NCI-H1092 treated with DMSO at 0.1 percent for 48 hours (cell line): ENCODE measurements around the gene ZNF521.

Experiments used
- DNase-seq: peaks from one replicate; lab custom pipeline; 2025; lab: John Stamatoyannopoulos, UW

ZNF521 gene

DNA sequence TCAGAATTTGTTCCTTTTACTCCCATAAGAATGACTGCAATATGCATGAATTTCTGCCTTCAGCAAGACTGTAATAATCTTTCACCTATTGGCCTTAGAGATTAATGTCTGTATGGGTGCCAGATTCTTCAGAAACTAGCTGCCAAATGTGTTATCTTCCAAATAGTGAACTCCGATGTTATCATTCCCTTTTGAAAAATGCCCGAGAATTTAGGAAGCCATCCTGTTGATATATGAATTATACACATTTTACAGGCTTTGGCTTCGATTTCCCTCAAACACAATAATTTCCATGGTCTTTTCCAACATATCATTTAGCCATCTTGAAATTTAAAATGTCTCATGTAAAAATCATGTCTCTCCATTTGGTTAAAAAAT lies 101.5 kb downstream of the ZNF521 start:
- no peak for DNase-seq

DNA sequence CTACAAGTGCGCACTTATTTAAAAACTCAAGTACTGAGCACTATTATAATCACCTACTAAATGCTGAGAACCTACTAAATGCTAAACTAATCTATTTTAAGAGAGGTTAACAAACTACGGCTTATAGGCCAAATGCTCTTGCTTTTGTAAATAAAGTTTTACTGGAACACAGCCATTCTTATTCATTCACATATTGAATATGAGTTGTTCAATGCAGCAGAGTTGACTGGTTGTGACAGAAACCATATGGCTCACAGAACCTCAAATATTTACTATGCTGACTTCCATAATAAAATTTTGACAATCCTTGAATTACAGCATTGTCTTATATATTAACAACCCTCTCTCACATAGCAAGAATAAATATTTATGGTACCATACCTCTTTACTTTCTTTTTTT lies 103.2 kb downstream of the ZNF521 start:
- no peak for DNase-seq

DNA sequence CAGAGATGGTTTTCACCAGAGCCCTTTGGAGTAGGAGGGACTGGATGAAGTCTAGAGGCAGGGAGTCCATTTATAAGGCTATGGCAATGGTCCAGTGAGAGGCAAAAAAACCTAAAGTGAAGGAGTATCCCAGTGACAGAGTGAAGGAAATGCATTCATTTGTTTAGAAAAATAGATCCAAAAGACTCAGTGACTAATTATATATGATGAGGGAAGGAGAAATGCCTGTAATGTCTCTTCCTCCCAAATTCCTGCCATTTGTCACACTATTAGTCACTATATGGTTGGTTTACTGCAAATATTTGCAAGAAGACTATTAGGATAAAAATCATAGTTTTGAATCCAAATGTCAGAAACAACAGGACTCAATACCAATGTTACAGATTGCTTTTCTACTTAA lies 104.2 kb downstream of the ZNF521 start:
- no peak for DNase-seq

DNA sequence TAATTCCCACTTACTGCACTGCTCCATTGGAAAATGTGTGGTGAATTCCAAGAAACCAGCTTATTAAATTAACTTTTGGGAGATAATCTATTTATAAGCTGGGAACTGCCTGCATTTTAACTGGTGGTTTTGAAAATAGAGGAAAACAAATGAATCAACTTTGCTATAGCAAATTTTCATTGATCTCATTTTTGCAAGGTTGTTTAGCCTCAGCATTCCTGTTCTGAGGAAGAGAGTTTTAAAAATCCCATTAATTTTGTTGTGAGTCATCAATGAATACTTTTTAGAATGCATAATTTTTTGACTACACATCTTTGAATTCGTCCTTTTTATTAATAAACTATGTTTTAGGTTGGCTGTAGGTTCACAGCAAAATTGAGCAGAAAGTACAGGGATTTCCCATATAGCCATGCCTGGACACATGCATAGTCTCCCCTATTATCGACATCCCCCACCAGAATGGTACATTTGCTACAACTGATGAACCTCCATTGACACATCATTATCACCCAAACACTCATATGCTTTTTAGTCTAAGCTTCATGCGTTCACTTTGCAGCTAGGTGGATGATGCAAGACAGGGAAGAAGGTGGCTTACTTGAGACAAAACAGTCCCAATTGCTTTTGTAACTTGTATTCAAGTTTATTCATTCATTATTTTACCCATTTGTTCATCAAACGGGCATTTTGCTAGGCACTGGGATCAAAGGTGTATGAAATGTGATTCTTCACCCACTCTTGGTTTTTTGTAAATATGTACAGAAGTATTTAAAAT lies 106.9 kb downstream of the ZNF521 start:
- no peak for DNase-seq

DNA sequence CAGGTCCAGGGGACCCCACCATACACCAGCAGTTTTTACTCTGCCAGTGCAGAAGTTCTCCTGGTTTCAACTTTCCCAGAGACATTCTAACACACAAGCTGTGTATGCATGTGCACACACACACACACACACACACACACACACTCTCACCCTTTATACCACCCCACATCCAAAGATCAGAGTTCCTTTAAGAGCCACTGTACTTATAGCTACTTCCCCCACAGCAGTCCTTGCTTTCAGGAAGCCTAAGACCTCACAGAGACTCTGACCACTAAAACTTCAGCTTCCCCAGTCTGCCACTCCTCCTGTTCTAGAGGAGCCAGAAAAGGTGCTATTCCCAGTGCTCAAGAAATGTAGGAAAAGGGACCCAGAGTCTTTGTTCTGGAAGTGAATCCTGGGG lies 107.8 kb downstream of the ZNF521 start:
- DNase-seq: no peak

DNA sequence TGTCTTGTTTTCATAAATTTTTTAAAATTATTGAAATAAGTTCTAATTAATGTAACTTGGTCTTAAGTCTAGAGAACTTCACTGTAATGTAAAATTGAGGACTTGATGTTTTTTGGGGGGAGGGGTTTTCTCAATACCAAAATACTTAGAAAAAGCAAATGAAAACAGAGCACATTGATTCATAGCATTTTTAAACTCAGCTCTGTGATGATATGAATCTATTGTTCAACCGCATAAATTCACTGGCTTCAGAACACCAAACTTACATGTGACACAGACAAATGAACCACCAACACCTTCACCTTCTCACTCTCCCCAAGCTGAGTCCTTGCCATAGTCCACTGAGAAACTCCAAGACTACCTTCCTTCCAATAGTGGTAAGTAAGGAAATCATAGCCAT lies 108.2 kb downstream of the ZNF521 start:
- DNase-seq: no peak

DNA sequence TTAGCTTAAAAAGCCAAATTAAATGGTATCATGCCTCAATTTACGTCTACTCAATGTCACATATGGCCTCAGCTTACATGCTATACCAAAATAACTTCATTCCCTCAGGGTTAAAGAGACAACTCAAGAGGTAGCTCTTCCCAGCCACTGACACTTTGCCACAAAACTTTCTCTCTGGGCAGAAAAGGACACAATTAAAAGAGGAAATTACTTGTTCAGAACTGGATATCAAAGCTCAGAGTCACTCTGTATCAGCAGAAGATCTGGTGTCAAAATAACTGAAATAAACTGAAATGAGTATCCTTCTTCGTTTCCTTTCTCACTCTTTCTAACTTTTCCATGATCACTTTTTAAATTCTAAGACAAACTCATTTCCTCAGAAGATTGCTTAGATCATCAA lies 108.7 kb downstream of the ZNF521 start:
- no peak for DNase-seq

DNA sequence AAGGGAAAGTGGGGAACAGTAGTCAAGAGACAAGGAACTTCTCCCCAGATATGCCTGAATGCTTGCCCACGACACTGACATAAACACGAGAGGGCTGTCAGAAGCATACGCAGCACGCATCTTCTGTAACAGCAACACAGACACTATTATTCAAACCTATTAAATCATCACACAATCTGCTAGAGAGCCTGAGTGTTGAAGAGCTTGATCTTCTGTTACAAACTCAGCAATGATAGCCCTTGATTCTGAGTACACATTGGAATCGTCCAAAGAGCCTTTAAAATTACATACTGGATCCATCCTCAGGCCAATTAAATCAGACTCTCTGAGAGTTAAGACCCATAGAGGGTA lies 111.6 kb downstream of the ZNF521 start:
- no peak for DNase-seq

DNA sequence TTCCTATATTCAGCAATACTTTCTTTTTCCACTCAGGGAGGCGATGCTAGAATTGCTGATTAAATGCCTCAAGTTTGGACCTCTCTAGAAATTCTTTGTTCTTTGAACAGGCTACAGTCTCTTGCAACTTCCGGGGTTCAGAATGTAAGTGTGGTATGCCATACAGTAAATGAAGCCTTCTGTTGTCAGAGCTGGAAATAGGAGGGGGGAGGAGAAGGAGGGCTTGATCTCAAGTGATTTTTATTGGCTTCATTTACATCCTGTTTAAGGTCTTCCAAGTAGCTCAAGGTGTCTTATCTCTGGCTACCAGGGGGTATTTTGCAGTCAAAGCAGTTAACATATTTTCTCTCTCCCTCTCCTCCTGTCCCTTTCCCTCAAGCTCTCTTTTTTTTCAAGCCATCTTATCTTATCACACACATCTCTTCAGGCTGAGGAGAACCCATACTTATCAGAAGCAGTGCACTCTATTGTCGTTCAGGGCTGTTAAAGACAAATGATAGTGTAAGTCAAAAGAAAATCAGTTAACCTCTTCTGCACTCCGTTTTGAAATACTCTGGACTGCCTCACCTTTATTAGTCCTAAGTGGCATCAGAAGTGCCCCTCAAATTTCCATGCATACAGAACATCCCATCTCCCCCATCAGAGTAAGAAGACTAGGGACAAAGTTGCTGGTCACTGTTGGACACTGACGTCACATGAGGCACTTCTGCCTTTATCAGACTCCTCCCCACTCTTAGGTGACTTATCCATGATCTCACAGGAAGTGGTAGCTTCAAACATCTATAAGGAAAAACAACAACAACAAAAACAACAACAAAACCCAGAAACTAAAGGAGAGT lies 112.2 kb downstream of the ZNF521 start:
- DNase-seq: no peak

DNA sequence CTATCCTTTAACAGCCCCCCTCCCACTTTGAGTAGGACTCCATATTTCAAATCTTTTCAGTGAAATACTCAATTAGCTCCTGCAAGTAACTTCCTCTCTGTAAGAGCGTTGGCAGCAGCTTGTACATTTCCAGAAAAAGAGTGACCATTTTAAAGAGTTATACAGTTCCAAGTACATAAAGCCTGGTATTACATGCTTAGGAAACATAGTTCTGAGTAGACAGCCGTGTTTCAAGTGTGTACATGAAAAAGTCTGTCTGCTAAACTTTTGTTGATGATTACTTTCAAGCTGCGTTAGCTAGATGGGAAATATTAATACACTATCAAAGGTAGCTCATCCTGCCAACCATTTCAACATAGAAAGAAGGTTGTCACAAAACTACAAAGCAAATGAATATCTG lies 112.8 kb downstream of the ZNF521 start:
- DNase-seq: no peak

DNA sequence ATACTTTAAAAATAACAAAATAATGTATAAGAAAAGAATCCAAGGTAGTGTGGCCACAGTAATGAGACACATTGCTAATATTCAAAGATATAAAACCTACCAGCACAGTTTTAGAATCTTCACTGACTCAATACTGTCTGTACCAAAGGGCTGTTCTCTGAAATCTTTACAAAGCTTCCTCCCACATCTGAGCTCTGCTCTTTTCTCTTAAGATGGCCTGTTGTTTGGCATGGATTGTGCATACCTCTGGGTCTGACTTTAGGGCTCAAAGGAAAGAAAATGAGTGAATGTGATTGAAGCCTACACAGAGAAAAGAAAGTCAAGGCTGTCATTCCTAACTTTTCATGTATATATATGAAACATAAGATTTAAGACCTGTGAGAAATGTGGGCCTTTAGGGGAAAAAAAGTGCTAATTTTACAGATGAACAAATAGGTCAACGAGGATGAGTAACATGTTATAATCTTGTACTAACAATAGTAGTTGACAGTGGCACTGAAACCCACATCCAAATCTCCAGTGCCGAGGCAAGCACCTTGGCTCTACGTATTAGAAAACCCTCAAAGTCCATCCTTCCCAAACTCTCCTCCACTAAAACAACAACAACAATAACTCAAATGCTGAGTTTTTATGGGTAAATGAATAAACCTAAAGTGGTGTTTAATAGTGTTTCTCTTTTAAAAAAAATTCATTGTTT lies 114.2 kb downstream of the ZNF521 start:
- DNase-seq: no peak

DNA sequence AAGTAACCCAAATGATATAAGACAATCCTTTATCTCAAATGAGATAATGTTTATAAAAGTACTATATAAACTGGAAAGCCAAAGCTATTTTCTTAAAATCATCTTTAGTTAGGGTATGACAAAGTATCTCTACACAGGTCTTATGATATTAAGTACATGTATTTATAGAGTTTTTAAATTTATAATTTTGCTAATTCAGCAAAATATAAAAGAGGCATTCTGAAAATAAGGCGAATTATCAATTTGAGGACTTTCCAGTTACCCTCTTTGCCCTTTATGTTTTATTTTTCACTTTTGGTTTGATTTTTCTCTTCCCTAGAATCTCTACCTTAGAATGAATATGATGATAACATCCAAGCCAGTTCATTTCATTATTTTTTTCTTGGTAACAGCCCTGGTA lies 115.2 kb downstream of the ZNF521 start:
- DNase-seq: no peak

DNA sequence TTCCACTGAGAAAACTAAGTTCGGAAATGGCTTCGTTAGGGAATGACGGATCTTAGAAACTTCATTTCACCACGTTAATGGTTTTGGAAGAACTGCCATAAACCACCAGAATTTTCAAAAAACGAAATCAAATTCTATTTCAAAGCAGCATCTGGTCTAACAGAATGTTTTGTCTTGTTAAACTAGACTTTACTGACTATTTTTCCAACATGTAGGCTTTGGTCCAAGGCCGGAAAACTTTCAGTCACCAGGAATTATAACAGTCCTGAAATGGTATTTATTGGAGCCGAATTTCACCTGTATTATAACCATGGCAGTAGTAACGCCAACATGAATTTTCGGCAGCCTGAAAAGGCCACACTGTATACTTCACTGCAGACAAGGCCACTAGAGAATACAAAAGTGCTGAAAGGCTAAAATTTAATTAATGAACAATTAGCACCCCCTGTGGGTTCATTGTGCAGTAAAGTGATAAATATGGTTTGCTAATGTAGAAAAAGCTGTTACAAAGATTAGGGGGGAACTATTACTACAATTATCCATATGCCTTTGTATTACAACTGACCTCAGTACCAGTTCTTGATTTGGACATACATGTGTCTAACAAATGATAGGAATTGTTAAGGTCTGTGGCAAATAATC lies 116.4 kb downstream of the ZNF521 start:
- no peak for DNase-seq

DNA sequence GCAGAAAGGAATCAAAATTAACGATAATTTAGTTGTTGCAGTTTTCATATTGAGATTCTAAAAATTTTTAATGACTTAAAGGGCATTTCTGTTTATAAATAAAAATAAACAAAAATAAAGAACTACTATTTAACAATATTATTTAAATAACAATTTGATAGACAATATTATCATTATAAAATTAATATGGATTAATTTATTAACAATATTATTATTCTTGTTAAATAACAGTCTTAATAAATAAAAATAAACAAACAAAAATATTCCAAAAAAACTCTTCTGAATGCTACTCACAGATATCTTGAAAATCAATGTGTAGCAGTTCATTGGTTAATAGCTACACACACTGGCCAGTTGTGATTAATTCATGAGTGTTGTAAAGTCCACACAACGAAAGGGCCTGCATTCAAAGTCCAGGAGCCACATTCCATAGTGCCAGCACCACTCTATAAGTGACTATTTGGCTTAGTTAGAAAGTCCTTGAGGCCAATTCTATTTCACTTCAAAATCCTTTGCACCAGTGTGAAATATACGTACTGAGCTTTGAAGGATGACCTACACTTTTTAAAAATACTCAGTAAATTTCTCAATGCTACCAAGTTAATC lies 117.1 kb downstream of the ZNF521 start:
- no peak for DNase-seq

DNA sequence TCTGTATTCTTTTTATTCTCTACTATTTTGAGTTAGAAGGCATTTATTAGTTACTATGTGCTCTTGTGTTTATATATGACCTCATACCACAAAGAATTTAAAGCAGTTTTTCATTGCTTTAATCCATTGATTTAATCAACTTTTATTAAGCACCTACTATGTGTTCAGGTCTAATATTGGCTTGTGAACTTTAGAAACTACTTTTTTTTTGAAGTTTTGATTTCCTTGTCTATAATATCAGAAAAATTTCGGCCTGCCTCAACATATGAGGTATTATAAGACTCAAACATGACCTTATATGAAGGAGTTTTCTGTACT lies 117.7 kb downstream of the ZNF521 start:
- DNase-seq: no peak

DNA sequence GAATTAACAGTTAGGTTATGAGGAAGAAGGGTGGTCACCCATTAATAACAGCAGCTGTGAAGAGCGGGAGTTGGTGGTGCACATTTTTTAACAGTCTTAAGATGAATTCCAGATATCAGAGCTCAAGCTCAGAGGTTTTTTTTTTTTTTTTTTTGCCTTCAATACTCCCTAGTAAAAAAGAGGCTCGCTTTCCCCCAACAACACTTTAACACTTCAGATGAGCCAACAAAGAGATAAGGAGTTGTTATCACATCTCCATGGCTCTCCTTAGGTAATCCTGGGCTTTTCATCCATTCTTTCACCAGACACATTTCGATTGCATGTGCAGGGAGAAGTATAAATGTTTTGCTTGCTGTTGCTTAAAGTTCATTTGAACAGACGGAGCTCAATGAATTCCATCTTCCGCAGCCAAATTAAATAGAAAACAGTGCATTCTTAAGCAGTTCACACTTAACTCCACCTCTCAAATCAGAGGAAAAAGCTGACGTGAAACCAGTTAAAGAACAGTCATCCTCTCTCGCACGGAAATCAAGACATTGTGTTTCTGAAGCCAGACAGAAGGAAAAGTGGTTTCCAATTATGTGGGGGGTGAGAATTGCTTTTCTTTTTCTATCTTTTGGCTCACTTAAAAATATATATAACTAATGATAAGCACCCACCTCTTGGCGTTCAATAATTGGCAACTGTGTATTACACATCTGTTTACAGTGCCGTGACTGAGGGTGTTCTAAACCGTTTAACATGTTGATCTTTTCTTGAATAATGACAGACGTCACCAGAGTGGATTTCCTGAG lies 118.2 kb downstream of the ZNF521 start:
- DNase-seq: no peak

DNA sequence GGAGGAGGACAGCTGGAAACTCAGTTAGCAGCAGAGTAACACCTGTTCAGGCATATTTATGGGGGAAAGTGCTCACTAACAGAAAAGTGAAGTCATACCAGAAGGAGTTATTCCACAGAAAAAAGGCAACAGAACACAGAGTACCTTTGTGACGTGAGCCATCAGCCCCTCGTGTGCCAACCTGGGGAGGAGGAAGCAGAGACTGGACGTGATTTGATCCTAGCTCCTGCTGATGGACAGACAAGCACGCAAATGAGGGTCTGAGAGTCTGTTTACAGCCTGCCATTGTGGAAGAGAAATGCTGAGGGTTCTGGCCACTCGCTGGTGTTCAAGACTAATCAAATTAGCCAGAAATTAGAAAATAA lies 120.7 kb downstream of the ZNF521 start:
- DNase-seq: no peak

DNA sequence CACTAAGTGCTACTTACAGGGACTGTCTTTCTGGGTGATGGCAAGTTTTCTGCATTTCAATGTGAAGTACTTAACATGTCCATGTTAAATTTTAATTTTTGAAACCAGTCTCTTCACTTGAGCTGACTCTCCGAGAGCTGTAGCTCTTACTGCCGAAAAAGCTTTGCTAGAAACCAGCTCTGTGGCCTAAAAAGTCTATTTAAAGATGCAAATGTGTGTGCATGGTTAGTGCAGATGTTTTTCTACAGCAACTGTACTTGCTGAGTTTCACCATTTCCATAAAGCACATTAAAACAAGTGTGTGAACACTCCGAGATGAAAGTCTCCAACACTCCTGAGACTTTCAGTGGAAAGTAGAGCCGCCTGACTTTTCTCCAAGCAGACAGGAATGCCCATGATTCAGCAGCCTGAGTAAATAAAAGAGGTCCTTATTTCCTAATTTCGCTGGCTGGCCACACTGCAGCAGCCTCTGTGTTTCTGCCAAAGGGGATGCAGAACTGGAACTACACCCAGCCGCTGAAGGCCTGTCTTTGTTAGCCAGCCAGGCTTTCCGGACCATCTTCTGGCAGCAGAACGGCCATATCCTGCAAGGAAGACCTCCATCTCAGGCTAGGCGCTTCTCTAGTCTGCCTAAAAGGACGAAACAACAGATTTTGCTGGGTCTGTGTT lies 121.2 kb downstream of the ZNF521 start:
- DNase-seq: no peak

DNA sequence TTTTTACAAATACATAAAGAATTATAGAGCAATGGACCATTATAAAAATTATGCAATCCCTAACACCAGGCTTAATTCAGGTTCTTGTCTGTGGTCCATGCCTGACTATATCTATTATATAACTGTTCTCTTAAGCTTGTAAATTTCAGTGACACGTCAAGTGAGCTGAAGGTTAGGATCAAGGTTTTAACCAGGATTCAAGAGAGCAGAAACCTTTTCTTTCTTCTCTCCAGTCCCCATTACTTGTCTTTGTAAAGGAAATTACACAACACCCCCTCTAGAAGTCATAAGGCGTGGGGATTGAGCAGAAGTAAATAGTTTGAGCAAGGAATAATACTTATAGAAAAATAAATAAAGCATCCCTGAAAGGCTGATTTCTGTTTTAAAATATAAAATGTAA lies 122.0 kb downstream of the ZNF521 start:
- DNase-seq: no peak

DNA sequence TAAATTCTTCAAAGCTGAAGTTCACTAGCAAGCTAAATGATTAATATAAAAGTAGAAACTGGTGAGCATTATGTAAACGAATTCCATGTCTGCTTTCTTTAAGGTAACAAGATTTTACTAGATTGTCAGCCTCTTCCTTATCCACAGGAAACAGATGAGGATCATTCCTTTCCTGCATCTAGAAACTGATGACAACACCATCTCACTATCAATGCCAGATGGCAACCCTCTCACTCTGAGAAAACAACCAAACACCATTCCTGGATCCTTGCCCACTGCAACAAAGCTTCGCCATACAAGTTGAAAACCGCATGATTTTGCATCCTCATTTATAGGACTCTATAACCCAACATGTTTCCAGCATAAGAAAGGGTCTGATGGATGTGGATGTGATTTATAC lies 122.9 kb downstream of the ZNF521 start:
- no peak for DNase-seq

DNA sequence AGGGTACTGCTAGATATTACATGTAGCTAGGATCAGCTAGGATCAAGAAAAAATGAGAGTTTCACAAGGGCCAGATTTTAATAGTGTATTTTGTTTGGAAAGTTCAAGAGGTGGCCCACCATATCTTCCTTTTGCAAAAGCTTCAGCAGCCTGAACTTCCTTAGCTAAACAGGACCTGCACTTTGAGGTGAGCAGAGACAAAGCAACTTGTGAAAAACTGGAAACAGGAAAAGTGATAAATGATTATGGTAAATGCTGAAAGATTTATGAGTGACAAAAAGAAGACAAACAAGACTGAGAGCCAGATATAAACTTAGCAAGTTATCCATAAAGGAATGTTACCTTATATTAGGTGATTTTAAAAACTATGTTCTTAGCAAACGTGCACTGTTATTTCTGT lies 123.6 kb downstream of the ZNF521 start:
- DNase-seq: no peak
